Lung (tissue), 12 donors: ENCODE results near the gene ALDH3A2. TPM values are rescaled to one million over a fixed set of nuclear protein-coding genes. Genes with fewer than 3 reads are reported as not detected.

ENCODE experiments used
- ATAC-seq: fragments of 200-7000 bp; cut with Tn5 transposase; one replicate; pipeline ENCODE4 v1.9.1; 2020; ENCODE audit warnings: moderate number of reproducible peaks; ENCODE audit not compliant: insufficient read depth, low FRiP score
- DNase-seq, 3 donors: peaks; one replicate each; pipeline ENCODE4 v3.0.0-alpha.2; 2013 to 2017
- H3K27ac ChIP-seq, 2 donors: one replicate each; pipeline ENCODE4 v1.5.1; 2013; ENCODE audit warnings: mild to moderate bottlenecking in 2 of 2, moderate library complexity in 2 of 2, control low read depth in 1 of 2, inconsistent platforms in 1 of 2, low read depth in 1 of 2, low read length in 1 of 2
- H3K27me3 ChIP-seq, 3 donors: one replicate each; pipeline ENCODE4 v1.5.1; 2013; ENCODE audit warnings: low read length in 2 of 3; ENCODE audit not compliant: control insufficient read depth in 3 of 3, insufficient read depth in 3 of 3
- H3K36me3 ChIP-seq, 4 donors: one replicate each; pipeline ENCODE4 v1.5.1; 2013; ENCODE audit warnings: low read length in 4 of 4, mild to moderate bottlenecking in 1 of 4, moderate library complexity in 1 of 4; ENCODE audit not compliant: control insufficient read depth in 4 of 4, insufficient read depth in 4 of 4
- H3K4me1 ChIP-seq, 5 donors: one replicate each; pipeline ENCODE4 v1.5.1; 2013; ENCODE audit warnings: low read length in 5 of 5, mild to moderate bottlenecking in 2 of 5, moderate library complexity in 1 of 5; ENCODE audit not compliant: control insufficient read depth in 5 of 5, insufficient read depth in 5 of 5
- H3K4me3 ChIP-seq: one replicate; pipeline ENCODE4 v1.5.1; 2013; ENCODE audit warnings: mild to moderate bottlenecking, control low read depth, moderate library complexity
- H3K9ac ChIP-seq, 2 donors: one replicate each; pipeline ENCODE4 v1.5.1; 2013; ENCODE audit warnings: low read length in 2 of 2, control low read depth in 1 of 2; ENCODE audit not compliant: insufficient read depth in 1 of 2
- H3K9me3 ChIP-seq, 4 donors: one replicate each; pipeline ENCODE4 v1.5.1; 2013; ENCODE audit warnings: low read length in 3 of 4, mild to moderate bottlenecking in 1 of 4, moderate library complexity in 1 of 4; ENCODE audit not compliant: control insufficient read depth in 4 of 4, insufficient read depth in 3 of 4
- WGBS, 2 donors: extraction: QIAGEN DNeasy Blood & Tissue Kit; methylation state at CpG; one replicate each; pipeline ENCODE4 v1.1.7; 2013; 5-methylcytosine and 5-hydroxymethylcytosine counted together
- polyA plus RNA-seq, 2 donors: library from polyadenylated mRNA; stranded (reverse); fragments of 200-250 nt; gene quantifications; one replicate each; pipeline ENCODE4 v1.2.1, GENCODE V29; 2013
- total RNA-seq, 2 donors: library from RNA; depleted of rRNA in 1 of 2; stranded (reverse); fragments of >200 nt in 1 of 2; gene quantifications; one replicate each; pipeline ENCODE4 v1.2.1, GENCODE V29; 2014 to 2021
- TF ChIP-seq, protein P1 (sequence below): IDR thresholded peaks from 2 replicates; pipeline ENCODE4 v1.5.1; 2012; ENCODE audit warnings: mild to moderate bottlenecking; ENCODE audit errors: control extremely low read depth, extremely low read depth
- donor health status: control.
- donor health status: control.
- donor health status: Bipolar disorder and iron deficiency.
- donor health status: healthy.
- donor health status: DM: yes; HTN: yes; CAD: no.

The ALDH3A2 gene
- total and polyA plus RNA-seq, 4 donors = 50.7 to 107 (median 79.3) TPM

DNA sequence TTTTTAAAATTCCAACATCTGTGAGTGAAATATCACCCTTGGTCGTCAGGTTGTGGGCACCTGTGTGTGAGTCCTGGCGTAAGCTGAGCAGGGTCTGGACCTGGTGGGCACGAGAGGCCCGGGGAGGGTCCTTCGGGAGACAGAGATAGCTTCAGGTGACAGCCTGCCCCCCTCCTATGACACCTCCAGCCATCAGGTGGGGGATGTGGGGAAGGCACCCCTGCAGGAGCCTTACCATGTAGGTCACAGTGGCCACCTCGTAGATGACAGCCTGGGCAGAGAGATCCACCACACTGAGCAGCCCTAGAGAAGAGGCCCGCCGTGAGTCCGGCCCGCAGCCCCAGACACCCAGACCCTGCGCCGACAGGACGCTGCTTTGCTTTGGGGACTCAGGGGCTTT lies 56.6 kb downstream of the ALDH3A2 start:
- Histone ChIP-seq H3K27me3 (no peaks in the 10 kb centered on the region), H3K36me3 (no peaks in the 10 kb centered on the region), H3K9ac (no peak overlapping the region), H3K4me1 (peaks cover 2 to 16% (median 6%) of the 10 kb centered on the region in 5 donors), H3K4me3 (no peak overlapping the region), H3K9me3 (no peaks in the 10 kb centered on the region), H3K27ac (no peak overlapping the region)
- DNase-seq = no peak
- WGBS, 2 donors = 89 to 91% methylated on average over 13 of the region's 13 CpGs
- no peak for ATAC-seq
- TF ChIP-seq, protein P1, sequence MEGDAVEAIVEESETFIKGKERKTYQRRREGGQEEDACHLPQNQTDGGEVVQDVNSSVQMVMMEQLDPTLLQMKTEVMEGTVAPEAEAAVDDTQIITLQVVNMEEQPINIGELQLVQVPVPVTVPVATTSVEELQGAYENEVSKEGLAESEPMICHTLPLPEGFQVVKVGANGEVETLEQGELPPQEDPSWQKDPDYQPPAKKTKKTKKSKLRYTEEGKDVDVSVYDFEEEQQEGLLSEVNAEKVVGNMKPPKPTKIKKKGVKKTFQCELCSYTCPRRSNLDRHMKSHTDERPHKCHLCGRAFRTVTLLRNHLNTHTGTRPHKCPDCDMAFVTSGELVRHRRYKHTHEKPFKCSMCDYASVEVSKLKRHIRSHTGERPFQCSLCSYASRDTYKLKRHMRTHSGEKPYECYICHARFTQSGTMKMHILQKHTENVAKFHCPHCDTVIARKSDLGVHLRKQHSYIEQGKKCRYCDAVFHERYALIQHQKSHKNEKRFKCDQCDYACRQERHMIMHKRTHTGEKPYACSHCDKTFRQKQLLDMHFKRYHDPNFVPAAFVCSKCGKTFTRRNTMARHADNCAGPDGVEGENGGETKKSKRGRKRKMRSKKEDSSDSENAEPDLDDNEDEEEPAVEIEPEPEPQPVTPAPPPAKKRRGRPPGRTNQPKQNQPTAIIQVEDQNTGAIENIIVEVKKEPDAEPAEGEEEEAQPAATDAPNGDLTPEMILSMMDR = no peak

DNA sequence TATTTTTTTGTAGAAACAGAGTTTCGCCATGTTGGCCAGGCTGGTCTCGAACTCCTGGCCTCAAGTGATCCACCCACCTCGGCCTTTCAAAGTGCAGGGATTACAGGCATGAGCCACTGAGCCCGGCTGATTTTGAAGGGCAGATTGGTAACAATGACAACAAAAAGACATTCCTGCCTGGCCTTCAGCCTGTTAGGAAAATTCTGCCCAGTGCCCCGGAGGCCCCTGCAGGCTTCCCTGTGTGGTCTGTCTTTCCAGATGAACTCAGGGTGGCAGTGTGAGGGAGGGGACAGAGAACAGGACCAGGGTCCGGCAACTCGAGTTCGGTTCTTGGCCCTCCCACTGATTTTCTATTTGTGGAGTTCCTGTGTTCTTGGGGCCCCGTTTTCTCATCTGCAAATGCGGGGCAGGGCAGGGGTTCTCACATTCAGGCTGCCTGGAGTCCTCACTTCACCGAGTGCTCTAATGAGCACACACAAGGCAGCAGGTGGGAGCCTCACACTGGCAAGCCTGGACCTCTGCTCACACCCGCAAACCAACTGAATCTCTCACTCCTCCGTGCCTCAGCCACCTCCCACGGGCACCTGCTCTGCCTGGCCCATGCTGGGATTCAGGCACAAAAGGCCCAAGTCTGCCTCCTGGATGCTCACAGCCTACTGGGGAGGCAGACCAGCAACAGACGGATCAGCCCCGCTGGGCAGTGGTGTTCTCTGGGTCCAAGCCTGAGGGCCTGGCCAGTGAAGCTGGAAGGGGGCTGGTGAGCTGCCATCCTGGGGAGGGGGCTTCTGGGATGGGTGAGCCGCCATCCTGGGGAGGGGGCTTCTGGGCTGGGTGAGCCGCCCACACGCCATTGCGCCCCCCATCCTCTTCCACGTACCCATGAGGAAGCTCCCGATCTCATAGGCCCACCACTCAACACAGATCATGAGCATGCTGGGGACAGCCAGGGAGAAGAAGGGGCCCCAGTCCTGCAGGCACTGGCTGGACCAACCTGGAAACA lies 57.5 kb downstream of the ALDH3A2 start:
- Histone ChIP-seq H3K9ac (no peak overlapping the region), H3K27ac (no peak overlapping the region), H3K9me3 (no peaks in the 10 kb centered on the region), H3K4me3 (no peak overlapping the region), H3K4me1 (peaks cover 2 to 16% (median 6%) of the 10 kb centered on the region in 5 donors), H3K36me3 (no peaks in the 10 kb centered on the region), H3K27me3 (no peaks in the 10 kb centered on the region)
- no peak for DNase-seq
- WGBS, 2 donors = 89 to 92% methylated on average over 22 of the region's 22 CpGs
- ATAC-seq = no peak
- TF ChIP-seq, protein P1 = no peak

DNA sequence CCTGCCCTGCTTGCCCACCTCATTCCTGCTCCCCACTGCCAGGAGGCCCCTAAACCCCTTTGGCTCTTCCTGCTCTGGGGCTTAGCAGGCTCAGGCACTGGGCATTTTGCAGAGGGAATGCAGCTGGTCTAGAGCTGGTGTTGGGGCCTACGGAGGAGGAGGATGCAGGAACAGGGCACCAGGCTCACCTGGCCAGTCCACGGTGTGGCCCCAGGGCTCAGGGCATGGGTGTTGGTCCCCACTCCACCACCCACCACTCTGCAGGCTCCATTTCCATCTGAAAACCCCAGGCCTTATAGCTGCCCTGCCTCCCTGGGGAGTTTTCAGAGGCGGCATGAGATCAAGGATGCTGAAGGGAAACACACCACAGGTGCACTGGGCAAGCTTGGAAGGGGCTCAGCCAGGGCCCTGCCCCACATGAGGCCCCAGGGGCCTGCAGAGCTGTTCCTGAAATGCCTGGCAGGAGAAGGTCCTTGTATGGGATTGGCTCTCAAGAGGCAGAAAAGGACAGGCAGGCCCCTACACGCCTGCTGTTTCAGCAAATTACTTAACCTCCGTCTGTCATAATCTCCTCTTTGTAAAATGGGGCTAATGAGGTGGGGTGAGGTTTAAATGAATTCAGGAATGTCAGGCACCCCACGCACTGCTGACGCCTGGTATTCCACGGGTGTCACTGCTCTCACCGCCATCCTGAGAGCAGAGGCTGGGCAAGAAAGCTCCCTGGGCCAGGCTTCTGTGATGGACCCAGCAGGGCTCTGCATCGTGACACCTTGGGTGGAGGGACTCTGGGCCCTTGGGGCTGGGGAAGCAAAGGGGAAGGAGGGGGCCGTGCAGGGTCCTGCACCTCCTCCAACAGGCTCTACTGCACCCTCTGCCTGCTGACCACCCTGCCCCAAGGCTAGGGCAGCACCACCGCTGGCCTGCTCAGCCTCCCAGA lies 58.5 kb downstream of the ALDH3A2 start:
- WGBS, 2 donors = 74 to 80% methylated on average over 12 of the region's 12 CpGs
- DNase-seq = no peak
- H3K9me3 ChIP-seq = no peaks in the 10 kb centered on the region

More for the DNA sequence above, 58.5 kb downstream of the ALDH3A2 start:
- Histone ChIP-seq H3K36me3 (no peaks in the 10 kb centered on the region), H3K4me3 (no peak overlapping the region), H3K9ac (no peak overlapping the region), H3K4me1 (peaks cover 2 to 16% (median 6%) of the 10 kb centered on the region in 5 donors), H3K27me3 (no peaks in the 10 kb centered on the region), H3K27ac (no peak overlapping the region)
- TF ChIP-seq, protein P1 = no peak
- ATAC-seq = no peak
